HepG2 (cell line): Measurements from ENCODE around the gene DYNC2I2. TPM values are rescaled to one million over a fixed set of nuclear protein-coding genes. Genes with fewer than 3 reads are reported as not detected.

Source experiments
- ATF3 ChIP-seq: sonication (generic); formaldehyde crosslinking; IDR thresholded peaks from 2 replicates; pipeline ENCODE4 v1.4.0; 2020; ENCODE audit warnings: missing genetic modification reagents
- CBX1 ChIP-seq: IDR thresholded peaks from one replicate; pipeline ENCODE4 v1.6.1; 2016; ENCODE audit warnings: antibody characterized with exemption, low read depth
- CEBPZ ChIP-seq: IDR thresholded peaks from 2 replicates; pipeline ENCODE4 v1.6.1; 2012; ENCODE audit warnings: low read length, improper control_type of control experiment
- FOXA3 ChIP-seq: IDR thresholded peaks from 2 replicates; pipeline ENCODE4 v1.6.1; 2016; ENCODE audit warnings: missing genetic modification reagents, missing compliant biosample characterization
- FOXO1 ChIP-seq: sonication (generic); formaldehyde crosslinking; IDR thresholded peaks from 2 replicates; pipeline ENCODE4 v1.4.0; 2020; ENCODE audit warnings: missing genetic modification reagents
- GATAD2A ChIP-seq: IDR thresholded peaks from 2 replicates; pipeline ENCODE4 v1.6.1; 2016
- MED1 ChIP-seq: sonication (generic); formaldehyde crosslinking; IDR thresholded peaks from 2 replicates; pipeline ENCODE4 v1.4.0; 2020; ENCODE audit warnings: missing genetic modification reagents
- MLLT10 ChIP-seq: sonication (generic); formaldehyde crosslinking; IDR thresholded peaks from 2 replicates; pipeline ENCODE4 v1.4.0; 2020; ENCODE audit warnings: missing genetic modification reagents
- MYPOP ChIP-seq: sonication (generic); formaldehyde crosslinking; IDR thresholded peaks from 2 replicates; pipeline ENCODE4 v1.8.1; 2023; ENCODE audit warnings: mild to moderate bottlenecking, moderate library complexity, missing genetic modification reagents
- NR3C1 ChIP-seq: sonication (generic); formaldehyde crosslinking; IDR thresholded peaks from 2 replicates; pipeline ENCODE4 v1.4.0; 2020; ENCODE audit warnings: missing genetic modification reagents
- RFXAP ChIP-seq: sonication (generic); formaldehyde crosslinking; IDR thresholded peaks from 2 replicates; pipeline ENCODE4 v1.4.0; 2020; ENCODE audit warnings: missing genetic modification reagents, borderline replicate concordance
- TEAD3 ChIP-seq: optimal IDR thresholded peaks from 2 replicates; pipeline ENCODE3; 2016; ENCODE audit warnings: borderline replicate concordance
- TFDP1 ChIP-seq: IDR thresholded peaks from 2 replicates; pipeline ENCODE4 v1.6.1; 2016; ENCODE audit warnings: missing compliant biosample characterization, missing genetic modification reagents, borderline replicate concordance
- ZNF124 ChIP-seq: sonication (generic); formaldehyde crosslinking; IDR thresholded peaks from 2 replicates; pipeline ENCODE4 v1.4.0; 2020; ENCODE audit warnings: missing genetic modification reagents
- ZNF280D ChIP-seq: sonication (generic); formaldehyde crosslinking; IDR thresholded peaks from 2 replicates; pipeline ENCODE4 v1.5.1; 2020; ENCODE audit warnings: mild to moderate bottlenecking, missing genetic modification reagents
- ZNF354B ChIP-seq: sonication (generic); formaldehyde crosslinking; IDR thresholded peaks from 2 replicates; pipeline ENCODE4 v1.8.0; 2022; ENCODE audit warnings: mild to moderate bottlenecking, missing genetic modification reagents
- ZNF543 ChIP-seq: sonication (generic); formaldehyde crosslinking; IDR thresholded peaks from 2 replicates; pipeline ENCODE4 v1.4.0; 2020; ENCODE audit warnings: mild to moderate bottlenecking, missing genetic modification reagents
- ZNF616 ChIP-seq: sonication (generic); formaldehyde crosslinking; IDR thresholded peaks from 2 replicates; pipeline ENCODE4 v1.5.0; 2020; ENCODE audit warnings: low read depth, mild to moderate bottlenecking, missing genetic modification reagents
- ZNF724P ChIP-seq: sonication (generic); formaldehyde crosslinking; IDR thresholded peaks from 2 replicates; pipeline ENCODE4 v1.8.0; 2022; ENCODE audit warnings: missing genetic modification reagents, borderline replicate concordance
- polyA plus RNA-seq, 8 experiments: library from polyadenylated mRNA; depleted of rRNA in 3 of 8; stranded (reverse) in 7 of 8; unstranded in 1 of 8; fragments of >200 nt; fragmentation: Illumina TruSeq in 4 of 8; extraction: Trizol in 4 of 8; gene quantifications; 2 replicates each; pipeline versions ENCODE4 v1.2.1 to v1.2.3, GENCODE V29; 2011 to 2016; ENCODE audit warnings: low read depth in 4 of 8, missing spikeins in 1 of 8, mixed read lengths in 1 of 8; ENCODE audit not compliant: insufficient read depth in 1 of 8
- total RNA-seq, 5 experiments: library from RNA; depleted of rRNA; stranded (reverse); fragments of >200 nt; fragmentation: Illumina TruSeq; extraction: Trizol; gene quantifications; 2 replicates each; pipeline ENCODE4 v1.2.3, GENCODE V29; 2016; ENCODE audit warnings: low read depth in 1 of 5

The DYNC2I2 gene
- total and polyA plus RNA-seq, 2 of the 13 experiments (the other 11 are each of a cell fraction or from before 2014, with no cell fraction given): 13.7 to 40.2 TPM

- TF ChIP-seq MYPOP (peak; percentile 64; the same call in 1 of the 2 replicates), TEAD3 (CRISPR knock-in tag) (peak; percentile 95), FOXA3 (no peak; the same call in 1 of the 2 replicates), GATAD2A (peak; percentile 51), ZNF616 (0 out of 2 replicates have a peak, but pooled peaks have one; percentile 60), ZNF124 (CRISPR knock-in tag) (no peak), ZNF543 (CRISPR knock-in tag) (0 out of 2 replicates have a peak, but pooled peaks have one; percentile 18), ATF3 (CRISPR knock-in tag) (peak; percentile 98), ZNF724P (CRISPR knock-in tag) (no peak), RFXAP (0 out of 2 replicates have a peak, but pooled peaks have one; percentile 17), ZNF354B (CRISPR knock-in tag) (no peak), CEBPZ (no peak), FOXO1 (CRISPR knock-in tag) (no peak), MED1 (no peak; the same call in 1 of the 2 replicates), TFDP1 (CRISPR knock-in tag) (no peak; the same call in 1 of the 2 replicates), CBX1 (peak; percentile 70), MLLT10 (CRISPR knock-in tag) (no peak), NR3C1 (CRISPR knock-in tag) (no peak), ZNF280D (CRISPR knock-in tag) (no peak)
Observed at GRCh38 chr9:128635266-128636023, 21.2 kb downstream of the DYNC2I2 start (continued).
